HG03378 (cell line): ENCODE results near the gene ACSS3.

Source experiments
- ATAC-seq: cut with Tn5 transposase; IDR thresholded peaks from one replicate; pipeline ENCODE4 v1.9.1; 2021; ENCODE audit warnings: mild to moderate bottlenecking, moderate library complexity; ENCODE audit not compliant: unreplicated experiment

ACSS3 gene

DNA sequence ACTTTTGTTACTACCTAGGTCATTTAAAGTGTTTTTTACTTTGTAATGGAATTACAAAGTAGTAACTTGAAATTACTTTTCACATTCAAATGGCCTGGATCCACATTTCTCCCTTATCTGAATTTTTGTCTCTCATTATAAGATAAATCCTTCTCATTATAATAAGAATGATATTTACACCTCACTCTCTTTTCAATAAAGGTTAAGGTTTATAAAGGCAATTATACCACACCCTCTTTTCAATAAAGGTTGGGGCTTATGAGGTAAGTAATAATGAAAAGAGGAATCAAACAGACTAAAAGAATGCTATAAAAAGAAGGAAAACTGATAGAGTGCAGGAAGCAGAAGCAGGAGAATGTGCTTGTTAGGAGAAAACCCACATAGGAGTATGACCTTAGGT is 210.8 kb downstream of the ACSS3 start:
- ATAC-seq, result no peak

DNA sequence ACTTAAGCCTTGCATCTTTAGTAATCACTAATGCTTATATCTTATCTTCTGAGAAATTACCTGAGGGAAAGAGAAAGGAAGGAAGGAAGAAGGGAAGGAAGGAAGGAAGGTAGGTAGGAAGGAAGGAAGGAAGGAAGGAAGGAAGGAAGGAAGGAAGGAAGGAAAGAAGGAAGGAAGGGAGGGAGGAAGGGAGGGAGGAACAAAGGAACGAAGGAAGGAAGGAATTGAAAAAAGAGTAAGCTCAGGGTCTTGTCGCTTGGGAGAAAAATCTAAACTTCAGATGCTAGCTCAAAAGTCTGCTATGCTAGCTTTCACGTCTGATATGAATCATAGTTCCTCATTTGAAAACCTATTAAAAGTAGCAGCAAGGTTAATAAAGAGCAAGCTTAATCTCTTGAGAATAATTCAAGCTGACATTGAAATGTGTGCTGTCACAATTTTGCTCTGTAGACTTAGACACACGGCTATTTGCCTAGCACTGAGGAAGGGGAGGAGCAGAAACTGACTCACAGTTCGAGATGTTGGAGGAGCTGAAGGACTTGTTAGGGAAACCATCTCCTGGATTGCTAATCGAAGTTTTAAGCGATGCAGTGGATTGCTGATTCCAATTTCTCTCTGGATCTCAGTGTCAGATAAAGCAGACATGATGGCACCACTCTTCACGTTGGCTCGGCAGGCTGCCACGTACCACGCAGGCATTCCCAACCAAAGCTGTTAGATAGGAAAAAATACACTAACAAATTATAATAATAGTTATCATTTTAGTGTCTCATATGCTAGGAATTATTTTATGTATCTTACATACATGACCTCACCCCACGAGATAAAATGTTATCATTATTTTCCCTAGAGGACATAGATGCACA is 216.7 kb downstream of the ACSS3 start:
- ATAC-seq, result peak; percentile 79

DNA sequence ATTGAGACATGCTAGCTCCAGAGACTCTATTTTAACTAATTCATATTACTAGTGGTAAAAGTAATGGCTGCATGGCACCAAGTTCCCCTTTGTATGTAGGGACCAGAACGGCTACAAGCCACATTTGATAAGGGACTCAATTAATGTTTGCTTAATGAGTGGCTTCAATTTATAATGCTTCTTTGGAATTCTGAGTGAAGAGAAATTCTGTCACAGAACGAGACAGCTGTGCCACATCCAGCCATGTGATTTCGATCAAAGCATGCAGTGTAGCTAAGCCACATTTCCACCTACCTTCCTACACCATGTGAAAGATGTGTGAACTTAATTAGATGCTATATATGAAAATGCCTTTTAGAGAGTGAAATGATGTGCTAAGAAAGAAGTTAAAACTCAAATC is 217.4 kb downstream of the ACSS3 start:
- no peak for ATAC-seq

DNA sequence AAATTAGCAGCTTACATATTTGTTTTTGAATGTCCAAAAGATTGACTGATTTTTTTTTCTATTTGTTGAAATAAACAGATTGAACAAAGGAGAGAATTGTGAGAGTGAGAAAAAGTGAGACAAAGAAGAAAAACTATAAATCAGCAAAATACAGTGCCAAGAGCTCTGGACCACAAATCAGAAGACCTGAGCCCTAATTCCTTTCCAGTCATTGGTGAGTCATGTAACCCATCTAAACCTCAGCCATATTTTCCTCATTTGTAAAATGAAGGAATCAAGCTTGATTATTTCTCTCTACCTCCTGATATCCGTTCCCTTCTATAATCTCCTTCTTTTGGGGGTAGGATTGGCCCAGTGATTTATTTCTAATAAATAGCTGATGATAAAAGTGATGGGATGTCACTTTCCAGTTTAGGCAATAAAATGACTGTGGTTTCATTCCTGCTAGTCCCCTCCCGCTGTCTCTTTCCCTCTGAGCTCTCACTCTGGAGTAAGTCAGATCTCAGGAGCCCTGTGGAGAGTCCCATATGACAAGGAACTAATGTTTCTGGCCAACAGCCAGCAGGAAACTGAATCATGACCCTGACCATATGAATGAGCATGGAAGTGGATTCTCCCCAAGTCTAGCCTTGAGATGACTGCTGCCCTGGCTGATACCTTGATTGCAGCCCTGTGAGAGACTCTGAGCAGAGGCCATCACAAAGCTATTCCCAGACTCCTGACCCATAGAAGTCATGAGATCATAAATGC is 218.9 kb downstream of the ACSS3 start:
- ATAC-seq, result no peak

DNA sequence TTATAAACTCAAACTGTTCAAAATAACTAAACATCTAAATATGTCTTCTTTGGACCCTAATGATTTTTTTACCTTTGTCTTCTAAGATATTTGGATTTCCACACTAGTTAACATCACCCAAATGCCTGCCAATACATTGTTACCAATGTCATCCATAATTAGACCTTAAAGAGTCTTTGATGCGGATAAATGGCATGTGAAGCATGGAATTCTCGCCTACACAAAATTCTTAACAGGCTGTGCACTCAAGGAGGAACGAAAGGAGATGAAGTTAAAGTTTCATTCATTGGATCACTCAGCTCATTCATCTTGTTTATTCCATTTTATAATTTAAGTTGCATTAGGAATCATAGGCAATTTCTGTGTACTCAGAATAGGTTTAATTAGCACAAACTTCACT is 219.7 kb downstream of the ACSS3 start:
- no peak for ATAC-seq

DNA sequence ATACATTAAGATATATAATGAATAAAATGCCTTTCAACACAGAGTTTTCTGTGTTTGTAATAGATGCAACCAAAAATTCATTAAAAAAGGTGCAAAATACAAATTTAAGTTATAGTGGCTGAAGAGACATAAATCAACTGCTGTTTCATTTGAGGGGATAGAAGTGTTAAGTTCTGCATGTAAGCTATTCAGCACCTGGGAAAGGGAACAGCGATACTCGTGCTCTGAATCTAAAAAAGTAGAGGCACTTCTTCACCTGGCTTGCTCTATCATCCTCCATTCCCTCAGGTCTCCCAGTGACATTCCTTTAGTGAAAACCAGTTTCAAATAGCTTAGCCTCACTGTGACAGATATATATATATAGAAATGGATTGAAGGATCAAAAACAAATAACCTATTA is 222.6 kb downstream of the ACSS3 start:
- no peak for ATAC-seq

DNA sequence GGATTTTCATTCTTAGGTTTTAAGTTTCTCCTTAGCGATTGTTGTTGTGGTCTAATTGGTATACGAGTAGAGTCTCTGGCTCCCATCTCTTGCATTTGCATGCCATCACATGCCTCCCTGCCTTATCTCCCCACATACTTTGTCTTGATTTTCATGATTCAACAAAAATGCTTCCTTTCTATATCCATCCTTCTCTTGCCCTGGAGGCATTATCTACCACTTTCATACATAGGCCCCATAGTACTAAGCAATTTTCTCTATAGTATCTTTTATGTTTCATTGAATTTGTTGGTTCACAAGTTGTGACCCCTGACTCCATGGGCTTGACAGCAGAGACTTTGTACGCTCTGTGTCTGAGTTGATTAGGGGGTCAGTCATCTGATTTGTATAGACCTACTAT is 226.1 kb downstream of the ACSS3 start:
- no peak for ATAC-seq
